GM23338 (cell line): ENCODE data around the gene HIVEP3. TPM values are rescaled to one million over a fixed set of nuclear protein-coding genes. Genes with fewer than 3 reads are reported as not detected.

Experiments used
- ATAC-seq: fragments of 200-7000 bp; cut with Tn5 transposase; 3 replicates; pipeline ENCODE4 v1.9.1; 2020
- DNase-seq: peaks from one replicate; pipeline ENCODE4 v3.0.0-alpha.2; 2015; ENCODE audit warnings: low spot score
- H2AFZ ChIP-seq: fragments of 200-600 bp; sonication (generic); 2 replicates; pipeline ENCODE4 v1.8.0; 2016; ENCODE audit warnings: antibody characterized with exemption, mild to moderate bottlenecking, moderate library complexity
- H3F3A ChIP-seq: fragments of 200-600 bp; sonication (generic); replicated peaks from 2 replicates; pipeline ENCODE4 v1.8.0; 2017; ENCODE audit warnings: antibody characterized with exemption, mixed run types, low read depth
- H3K27ac ChIP-seq: fragments of 200-600 bp; sonication (generic); 2 replicates; pipeline ENCODE4 v1.6.1; 2016; ENCODE audit warnings: low read depth
- H3K27me3 ChIP-seq: fragments of 200-600 bp; sonication (generic); 2 replicates; pipeline ENCODE4 v1.8.0; 2016; ENCODE audit warnings: mild to moderate bottlenecking, mixed run types, moderate library complexity; ENCODE audit not compliant: insufficient read depth
- H3K36me3 ChIP-seq: fragments of 200-600 bp; sonication (generic); 2 replicates; pipeline ENCODE4 v1.8.0; 2016; ENCODE audit warnings: mild to moderate bottlenecking; ENCODE audit not compliant: insufficient read depth
- H3K4me1 ChIP-seq: fragments of 200-600 bp; sonication (generic); 2 replicates; pipeline ENCODE4 v1.8.0; 2016; ENCODE audit warnings: mild to moderate bottlenecking, moderate library complexity; ENCODE audit not compliant: insufficient read depth
- H3K4me2 ChIP-seq: fragments of 200-600 bp; sonication (generic); 2 replicates; pipeline ENCODE4 v1.7.1; 2017; ENCODE audit warnings: mixed run types
- H3K4me3 ChIP-seq: fragments of 200-600 bp; sonication (generic); 2 replicates; pipeline ENCODE4 v1.6.1; 2016; ENCODE audit warnings: mixed run types
- H3K79me2 ChIP-seq: fragments of 200-600 bp; sonication (generic); replicated peaks from 2 replicates; pipeline ENCODE4 v1.8.0; 2017; ENCODE audit warnings: mild to moderate bottlenecking; ENCODE audit not compliant: insufficient read depth
- H3K9me2 ChIP-seq: fragments of 200-600 bp; sonication (generic); 2 replicates; pipeline ENCODE4 v1.8.0; 2017; ENCODE audit not compliant: insufficient read depth
- H4K20me1 ChIP-seq: fragments of 200-600 bp; sonication (generic); replicated peaks from 2 replicates; pipeline ENCODE4 v1.8.0; 2017; ENCODE audit warnings: mild to moderate bottlenecking; ENCODE audit not compliant: insufficient read depth
- H3K27ac Mint-ChIP-seq: 2 replicates; pipeline ENCODE4 v1.8.0; 2020; ENCODE audit warnings: inconsistent platforms, mild to moderate bottlenecking, moderate library complexity, mixed read lengths
- H3K27me3 Mint-ChIP-seq: 3 replicates; pipeline ENCODE4 v1.8.0; 2022; ENCODE audit warnings: low read depth, mild to moderate bottlenecking, moderate library complexity, mixed read lengths, inconsistent platforms; ENCODE audit not compliant: insufficient read depth, poor library complexity
- H3K36me3 Mint-ChIP-seq: 3 replicates; pipeline ENCODE4 v1.8.0; 2021; ENCODE audit warnings: low read depth, mild to moderate bottlenecking, inconsistent platforms, moderate library complexity, mixed read lengths
- H3K4me1 Mint-ChIP-seq: 3 replicates; pipeline ENCODE4 v1.8.0; 2020; ENCODE audit warnings: mild to moderate bottlenecking, inconsistent platforms, mixed read lengths
- H3K4me3 Mint-ChIP-seq: 3 replicates; pipeline ENCODE4 v1.8.0; 2021; ENCODE audit warnings: moderate library complexity, mild to moderate bottlenecking, inconsistent platforms, mixed read lengths
- H3K9me3 Mint-ChIP-seq: 3 replicates; pipeline ENCODE4 v1.8.0; 2020; ENCODE audit warnings: moderate library complexity, mild to moderate bottlenecking, inconsistent platforms, mixed read lengths
- CREB1 ChIP-seq: fragments of 250-450 bp; sonication (Bioruptor Pico); IDR thresholded peaks from 2 replicates; pipeline ENCODE4 v1.5.0; 2020; ENCODE audit warnings: low read depth, mild to moderate bottlenecking, moderate library complexity
- CTCF ChIP-seq, 2 experiments: fragments of 200-600 bp in 1 of 2; sonication (generic) in 1 of 2; conservative IDR thresholded peaks; 2 replicates each; pipeline versions ENCODE4 v1.5.1 to v1.6.1; 2016 to 2017; ENCODE audit warnings: antibody characterized with exemption in 2 of 2, low read depth in 2 of 2, mild to moderate bottlenecking in 2 of 2, moderate library complexity in 1 of 2
- ETS1 ChIP-seq: IDR thresholded peaks from 2 replicates; pipeline ENCODE4 v1.6.1; 2016; ENCODE audit warnings: antibody characterized with exemption
- EZH2 ChIP-seq: fragments of 200-600 bp; sonication (generic); IDR thresholded peaks from one replicate; pipeline ENCODE4 v1.8.0; 2017; ENCODE audit warnings: antibody characterized with exemption, mild to moderate bottlenecking, low read depth; ENCODE audit not compliant: unreplicated experiment
- EZH2phosphoT487 ChIP-seq: fragments of 200-600 bp; sonication (generic); IDR thresholded peaks from one replicate; pipeline ENCODE4 v1.8.1; 2018; ENCODE audit warnings: antibody characterized with exemption; ENCODE audit not compliant: unreplicated experiment
- JUNB ChIP-seq: IDR thresholded peaks from one replicate; pipeline ENCODE4 v1.6.1; 2016; ENCODE audit warnings: antibody characterized with exemption; ENCODE audit not compliant: unreplicated experiment
- NANOG ChIP-seq: IDR thresholded peaks from 2 replicates; pipeline ENCODE4 v1.6.1; 2016; ENCODE audit warnings: antibody characterized with exemption, borderline replicate concordance
- POLR2AphosphoS5 ChIP-seq: IDR thresholded peaks from 2 replicates; pipeline ENCODE4 v1.6.1; 2016; ENCODE audit warnings: antibody characterized with exemption, low read depth
- STAT1 ChIP-seq: IDR thresholded peaks from one replicate; pipeline ENCODE4 v1.6.1; 2016; ENCODE audit warnings: antibody characterized with exemption; ENCODE audit not compliant: unreplicated experiment
- ZNF114 ChIP-seq: fragments of 250-450 bp; sonication (Bioruptor Pico); IDR thresholded peaks from 2 replicates; pipeline ENCODE4 v1.5.0; 2020; ENCODE audit warnings: mild to moderate bottlenecking, moderate library complexity
- ZNF331 ChIP-seq: fragments of 250-450 bp; sonication (Bioruptor Pico); IDR thresholded peaks from 2 replicates; pipeline ENCODE4 v1.5.0; 2020; ENCODE audit warnings: low read depth, mild to moderate bottlenecking, moderate library complexity
- polyA plus RNA-seq: library from polyadenylated mRNA; unstranded; fragments of >200 nt; fragmentation: Nextera tagmentation; extraction: Ambion mirVana; gene quantifications from 2 replicates; pipeline ENCODE4 v1.2.1, GENCODE V29; 2016
- total RNA-seq: library from RNA; depleted of rRNA; stranded (reverse); fragments of >200 nt; shearing (Covaris generic); gene quantifications from 2 replicates; pipeline ENCODE4 v1.2.3, GENCODE V29; 2014
- TF ChIP-seq, protein P1 (sequence below): IDR thresholded peaks from one replicate; pipeline ENCODE4 v1.6.1; 2018; ENCODE audit warnings: antibody characterized with exemption; ENCODE audit not compliant: unreplicated experiment
- TF ChIP-seq, protein P2 (sequence below): fragments of 250-450 bp; sonication (Bioruptor Pico); IDR thresholded peaks from 2 replicates; pipeline ENCODE4 v1.5.0; 2020; ENCODE audit warnings: mild to moderate bottlenecking, moderate library complexity

Gene HIVEP3
- total and polyA plus RNA-seq, 2 experiments from 2014 or later = 0.14 to 0.24 TPM

- Mint-ChIP-seq H3K27ac (no peak overlapping the region), H3K36me3 (no peaks in the 10 kb centered on the region), H3K9me3 (no peaks in the 10 kb centered on the region), H3K4me3 (no peak overlapping the region), H3K27me3 (peaks cover 4% of the 10 kb centered on the region), H3K4me1 (no peaks in the 10 kb centered on the region)
- ATAC-seq = no peak
- TF ChIP-seq ETS1 = no peak
- no peak for TF ChIP-seq POLR2AphosphoS5
- TF ChIP-seq, protein P1, sequence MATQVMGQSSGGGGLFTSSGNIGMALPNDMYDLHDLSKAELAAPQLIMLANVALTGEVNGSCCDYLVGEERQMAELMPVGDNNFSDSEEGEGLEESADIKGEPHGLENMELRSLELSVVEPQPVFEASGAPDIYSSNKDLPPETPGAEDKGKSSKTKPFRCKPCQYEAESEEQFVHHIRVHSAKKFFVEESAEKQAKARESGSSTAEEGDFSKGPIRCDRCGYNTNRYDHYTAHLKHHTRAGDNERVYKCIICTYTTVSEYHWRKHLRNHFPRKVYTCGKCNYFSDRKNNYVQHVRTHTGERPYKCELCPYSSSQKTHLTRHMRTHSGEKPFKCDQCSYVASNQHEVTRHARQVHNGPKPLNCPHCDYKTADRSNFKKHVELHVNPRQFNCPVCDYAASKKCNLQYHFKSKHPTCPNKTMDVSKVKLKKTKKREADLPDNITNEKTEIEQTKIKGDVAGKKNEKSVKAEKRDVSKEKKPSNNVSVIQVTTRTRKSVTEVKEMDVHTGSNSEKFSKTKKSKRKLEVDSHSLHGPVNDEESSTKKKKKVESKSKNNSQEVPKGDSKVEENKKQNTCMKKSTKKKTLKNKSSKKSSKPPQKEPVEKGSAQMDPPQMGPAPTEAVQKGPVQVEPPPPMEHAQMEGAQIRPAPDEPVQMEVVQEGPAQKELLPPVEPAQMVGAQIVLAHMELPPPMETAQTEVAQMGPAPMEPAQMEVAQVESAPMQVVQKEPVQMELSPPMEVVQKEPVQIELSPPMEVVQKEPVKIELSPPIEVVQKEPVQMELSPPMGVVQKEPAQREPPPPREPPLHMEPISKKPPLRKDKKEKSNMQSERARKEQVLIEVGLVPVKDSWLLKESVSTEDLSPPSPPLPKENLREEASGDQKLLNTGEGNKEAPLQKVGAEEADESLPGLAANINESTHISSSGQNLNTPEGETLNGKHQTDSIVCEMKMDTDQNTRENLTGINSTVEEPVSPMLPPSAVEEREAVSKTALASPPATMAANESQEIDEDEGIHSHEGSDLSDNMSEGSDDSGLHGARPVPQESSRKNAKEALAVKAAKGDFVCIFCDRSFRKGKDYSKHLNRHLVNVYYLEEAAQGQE = no peak
- TF ChIP-seq ZNF331 (CRISPR knock-in tag) = no peak
- TF ChIP-seq JUNB = no peak
- no peak for TF ChIP-seq EZH2
- no peak for TF ChIP-seq CTCF (conservative IDR thresholded peaks at IDR 0.05; ENCODE audit: low read depth in 2 of 2)
- TF ChIP-seq STAT1 = no peak
- TF ChIP-seq, protein P2, sequence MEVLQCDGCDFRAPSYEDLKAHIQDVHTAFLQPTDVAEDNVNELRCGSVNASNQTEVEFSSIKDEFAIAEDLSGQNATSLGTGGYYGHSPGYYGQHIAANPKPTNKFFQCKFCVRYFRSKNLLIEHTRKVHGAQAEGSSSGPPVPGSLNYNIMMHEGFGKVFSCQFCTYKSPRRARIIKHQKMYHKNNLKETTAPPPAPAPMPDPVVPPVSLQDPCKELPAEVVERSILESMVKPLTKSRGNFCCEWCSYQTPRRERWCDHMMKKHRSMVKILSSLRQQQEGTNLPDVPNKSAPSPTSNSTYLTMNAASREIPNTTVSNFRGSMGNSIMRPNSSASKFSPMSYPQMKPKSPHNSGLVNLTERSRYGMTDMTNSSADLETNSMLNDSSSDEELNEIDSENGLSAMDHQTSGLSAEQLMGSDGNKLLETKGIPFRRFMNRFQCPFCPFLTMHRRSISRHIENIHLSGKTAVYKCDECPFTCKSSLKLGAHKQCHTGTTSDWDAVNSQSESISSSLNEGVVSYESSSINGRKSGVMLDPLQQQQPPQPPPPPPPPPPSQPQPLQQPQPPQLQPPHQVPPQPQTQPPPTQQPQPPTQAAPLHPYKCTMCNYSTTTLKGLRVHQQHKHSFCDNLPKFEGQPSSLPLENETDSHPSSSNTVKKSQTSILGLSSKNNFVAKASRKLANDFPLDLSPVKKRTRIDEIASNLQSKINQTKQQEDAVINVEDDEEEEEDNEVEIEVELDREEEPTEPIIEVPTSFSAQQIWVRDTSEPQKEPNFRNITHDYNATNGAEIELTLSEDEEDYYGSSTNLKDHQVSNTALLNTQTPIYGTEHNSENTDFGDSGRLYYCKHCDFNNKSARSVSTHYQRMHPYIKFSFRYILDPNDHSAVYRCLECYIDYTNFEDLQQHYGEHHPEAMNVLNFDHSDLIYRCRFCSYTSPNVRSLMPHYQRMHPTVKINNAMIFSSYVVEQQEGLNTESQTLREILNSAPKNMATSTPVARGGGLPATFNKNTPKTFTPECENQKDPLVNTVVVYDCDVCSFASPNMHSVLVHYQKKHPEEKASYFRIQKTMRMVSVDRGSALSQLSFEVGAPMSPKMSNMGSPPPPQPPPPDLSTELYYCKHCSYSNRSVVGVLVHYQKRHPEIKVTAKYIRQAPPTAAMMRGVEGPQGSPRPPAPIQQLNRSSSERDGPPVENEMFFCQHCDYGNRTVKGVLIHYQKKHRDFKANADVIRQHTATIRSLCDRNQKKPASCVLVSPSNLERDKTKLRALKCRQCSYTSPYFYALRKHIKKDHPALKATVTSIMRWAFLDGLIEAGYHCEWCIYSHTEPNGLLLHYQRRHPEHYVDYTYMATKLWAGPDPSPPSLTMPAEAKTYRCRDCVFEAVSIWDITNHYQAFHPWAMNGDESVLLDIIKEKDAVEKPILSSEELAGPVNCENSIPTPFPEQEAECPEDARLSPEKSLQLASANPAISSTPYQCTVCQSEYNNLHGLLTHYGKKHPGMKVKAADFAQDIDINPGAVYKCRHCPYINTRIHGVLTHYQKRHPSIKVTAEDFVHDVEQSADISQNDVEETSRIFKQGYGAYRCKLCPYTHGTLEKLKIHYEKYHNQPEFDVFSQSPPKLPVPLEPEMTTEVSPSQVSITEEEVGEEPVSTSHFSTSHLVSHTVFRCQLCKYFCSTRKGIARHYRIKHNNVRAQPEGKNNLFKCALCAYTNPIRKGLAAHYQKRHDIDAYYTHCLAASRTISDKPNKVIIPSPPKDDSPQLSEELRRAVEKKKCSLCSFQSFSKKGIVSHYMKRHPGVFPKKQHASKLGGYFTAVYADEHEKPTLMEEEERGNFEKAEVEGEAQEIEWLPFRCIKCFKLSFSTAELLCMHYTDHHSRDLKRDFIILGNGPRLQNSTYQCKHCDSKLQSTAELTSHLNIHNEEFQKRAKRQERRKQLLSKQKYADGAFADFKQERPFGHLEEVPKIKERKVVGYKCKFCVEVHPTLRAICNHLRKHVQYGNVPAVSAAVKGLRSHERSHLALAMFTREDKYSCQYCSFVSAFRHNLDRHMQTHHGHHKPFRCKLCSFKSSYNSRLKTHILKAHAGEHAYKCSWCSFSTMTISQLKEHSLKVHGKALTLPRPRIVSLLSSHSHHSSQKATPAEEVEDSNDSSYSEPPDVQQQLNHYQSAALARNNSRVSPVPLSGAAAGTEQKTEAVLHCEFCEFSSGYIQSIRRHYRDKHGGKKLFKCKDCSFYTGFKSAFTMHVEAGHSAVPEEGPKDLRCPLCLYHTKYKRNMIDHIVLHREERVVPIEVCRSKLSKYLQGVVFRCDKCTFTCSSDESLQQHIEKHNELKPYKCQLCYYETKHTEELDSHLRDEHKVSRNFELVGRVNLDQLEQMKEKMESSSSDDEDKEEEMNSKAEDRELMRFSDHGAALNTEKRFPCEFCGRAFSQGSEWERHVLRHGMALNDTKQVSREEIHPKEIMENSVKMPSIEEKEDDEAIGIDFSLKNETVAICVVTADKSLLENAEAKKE (CRISPR knock-in tag) = no peak
- TF ChIP-seq ZNF114 (CRISPR knock-in tag) = no peak
- no peak for TF ChIP-seq EZH2phosphoT487
- no peak for TF ChIP-seq NANOG
- TF ChIP-seq CREB1 (CRISPR knock-in tag) = no peak
- no peaks in the 10 kb centered on the region for H3K36me3 ChIP-seq
- no peak for DNase-seq
- H3K4me3 ChIP-seq = no peak overlapping the region
- no peak overlapping the region for H3K4me2 ChIP-seq
- H2AFZ ChIP-seq = no peak overlapping the region
- H3K27me3 ChIP-seq = no peaks in the 10 kb centered on the region
- no peaks in the 10 kb centered on the region for H4K20me1 ChIP-seq
- no peaks in the 10 kb centered on the region for H3K79me2 ChIP-seq
- no peaks in the 10 kb centered on the region for H3F3A ChIP-seq
- H3K27ac ChIP-seq = no peak overlapping the region
- no peaks in the 10 kb centered on the region for H3K4me1 ChIP-seq
- H3K9me2 ChIP-seq = no peaks in the 10 kb centered on the region
Observed at GRCh38 chr1:41609166-41609883, 309.4 kb downstream of the HIVEP3 start.
